HG03064 (cell line): Measurements from ENCODE around the gene EXOC4.
"Not testable (repeated sequence)": the region's sequence is repeated elsewhere in the genome, so short reads cannot be mapped to it uniquely, and the experiment has no call there.

Source experiments
- ATAC-seq: cut with Tn5 transposase; IDR thresholded peaks from one replicate; pipeline ENCODE4 v1.9.1; 2021; ENCODE audit warnings: low read depth; ENCODE audit not compliant: unreplicated experiment

EXOC4 gene

GRCh38 chr7:133252858-133253518 is at the start of gene EXOC4:
Gene EXOC4 (plus strand): TSS chr7:133253078.
- ATAC-seq = peak; percentile 98

- ATAC-seq = no peak
Observed at GRCh38 chr7:133203490-133203889, 49.4 kb upstream of the EXOC4 start.

- no peak for ATAC-seq
Observed at GRCh38 chr7:133207687-133208086, 45.2 kb upstream of the EXOC4 start.

- ATAC-seq = not testable (repeated sequence)
Observed at GRCh38 chr7:133210817-133211216, 42.1 kb upstream of the EXOC4 start.

- not testable (repeated sequence) for ATAC-seq
Observed at GRCh38 chr7:133213772-133214171, 39.1 kb upstream of the EXOC4 start.

- no peak for ATAC-seq
Observed at GRCh38 chr7:133217773-133218172, 35.1 kb upstream of the EXOC4 start.

- no peak for ATAC-seq
Observed at GRCh38 chr7:133230591-133231194, 22.2 kb upstream of the EXOC4 start.

GRCh38 chr7:133233142-133233541 is 19.7 kb upstream of the EXOC4 start:
- no peak for ATAC-seq

- ATAC-seq = no peak
Observed at GRCh38 chr7:133234961-133235875, 17.7 kb upstream of the EXOC4 start.

GRCh38 chr7:133237545-133237944 is 15.3 kb upstream of the EXOC4 start:
- ATAC-seq = no peak

- ATAC-seq = no peak
Observed at GRCh38 chr7:133240302-133240701, 12.6 kb upstream of the EXOC4 start.

GRCh38 chr7:133246558-133246957 is 6.3 kb upstream of the EXOC4 start:
- no peak for ATAC-seq

- ATAC-seq = no peak
Observed at GRCh38 chr7:133248901-133249300, 4.0 kb upstream of the EXOC4 start.

- ATAC-seq = no peak
Observed at GRCh38 chr7:133252506-133252857, 396 bp upstream of the EXOC4 start.

- no peak for ATAC-seq
Observed at GRCh38 chr7:133253519-133253875, 619 bp downstream of the EXOC4 start.

- no peak for ATAC-seq
Observed at GRCh38 chr7:133255486-133255885, 2.6 kb downstream of the EXOC4 start.

- ATAC-seq = no peak
Observed at GRCh38 chr7:133258174-133258573, 5.3 kb downstream of the EXOC4 start.

- ATAC-seq = no peak
Observed at GRCh38 chr7:133265821-133266220, 12.9 kb downstream of the EXOC4 start.

- no peak for ATAC-seq
Observed at GRCh38 chr7:133268355-133268754, 15.5 kb downstream of the EXOC4 start.

GRCh38 chr7:133272336-133272735 is 19.5 kb downstream of the EXOC4 start:
- ATAC-seq = no peak

- ATAC-seq = no peak
Observed at GRCh38 chr7:133273227-133273626, 20.3 kb downstream of the EXOC4 start.

- ATAC-seq = no peak
Observed at GRCh38 chr7:133274265-133274664, 21.4 kb downstream of the EXOC4 start.
